ENCODE measurements around the gene CMSS1. TPM values are rescaled to one million over a fixed set of nuclear protein-coding genes. Genes with fewer than 3 reads are reported as not detected.

CMSS1 gene
- total RNA-seq, 1 donor from 2014 or later: 17.3 TPM

DNA sequence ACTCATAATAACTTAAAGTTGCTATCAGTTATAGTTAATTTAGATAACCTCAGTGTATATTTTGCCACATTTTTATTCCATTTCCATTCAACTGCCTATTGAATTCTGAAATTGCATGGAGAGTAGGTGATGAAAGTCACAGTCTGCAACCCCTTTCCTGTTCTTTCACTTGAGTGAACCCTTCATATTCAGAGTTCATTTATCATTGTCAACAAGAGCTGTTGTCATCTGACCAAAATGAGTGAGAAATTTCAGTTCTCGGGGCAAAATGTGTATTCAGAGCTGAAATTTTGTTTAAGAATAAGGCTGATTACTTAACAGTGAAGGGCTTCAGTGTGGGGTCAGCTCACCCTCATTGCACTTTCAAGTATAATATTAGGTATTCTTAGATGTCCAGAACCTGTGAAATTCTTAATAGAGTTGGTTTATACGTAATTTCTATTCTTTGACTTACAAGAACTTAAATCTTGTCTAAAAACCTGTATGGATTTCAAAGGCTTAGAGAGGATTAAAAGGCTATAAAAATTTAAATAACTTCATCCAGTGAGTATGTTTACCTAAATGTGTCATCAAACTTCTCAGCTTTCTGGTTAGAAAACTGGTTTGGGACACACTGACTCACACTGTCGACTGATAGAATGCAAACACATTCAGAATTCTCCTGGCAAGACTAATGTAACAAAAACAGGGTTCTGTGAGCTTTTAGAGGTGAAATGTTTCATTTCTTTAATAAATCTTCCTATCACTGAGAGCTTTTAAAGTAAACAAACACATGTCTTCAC is 92.2 kb downstream of the CMSS1 start:
- Histone ChIP-seq H3K36me3 (no peaks in the 10 kb centered on the region), H3K9me3 (no peaks in the 10 kb centered on the region), H3K27ac (no peak overlapping the region), H3K4me3 (no peak overlapping the region), H3K4me1 (no peaks in the 10 kb centered on the region), H3K27me3 (ENCODE audit: low read depth) (no peaks in the 10 kb centered on the region)
- TF ChIP-seq, protein P1, sequence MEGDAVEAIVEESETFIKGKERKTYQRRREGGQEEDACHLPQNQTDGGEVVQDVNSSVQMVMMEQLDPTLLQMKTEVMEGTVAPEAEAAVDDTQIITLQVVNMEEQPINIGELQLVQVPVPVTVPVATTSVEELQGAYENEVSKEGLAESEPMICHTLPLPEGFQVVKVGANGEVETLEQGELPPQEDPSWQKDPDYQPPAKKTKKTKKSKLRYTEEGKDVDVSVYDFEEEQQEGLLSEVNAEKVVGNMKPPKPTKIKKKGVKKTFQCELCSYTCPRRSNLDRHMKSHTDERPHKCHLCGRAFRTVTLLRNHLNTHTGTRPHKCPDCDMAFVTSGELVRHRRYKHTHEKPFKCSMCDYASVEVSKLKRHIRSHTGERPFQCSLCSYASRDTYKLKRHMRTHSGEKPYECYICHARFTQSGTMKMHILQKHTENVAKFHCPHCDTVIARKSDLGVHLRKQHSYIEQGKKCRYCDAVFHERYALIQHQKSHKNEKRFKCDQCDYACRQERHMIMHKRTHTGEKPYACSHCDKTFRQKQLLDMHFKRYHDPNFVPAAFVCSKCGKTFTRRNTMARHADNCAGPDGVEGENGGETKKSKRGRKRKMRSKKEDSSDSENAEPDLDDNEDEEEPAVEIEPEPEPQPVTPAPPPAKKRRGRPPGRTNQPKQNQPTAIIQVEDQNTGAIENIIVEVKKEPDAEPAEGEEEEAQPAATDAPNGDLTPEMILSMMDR (IDR thresholded peaks at IDR 0.05): no peak
- intact Hi-C loops (cut with DNase I): no loop called here
- ATAC-seq (no peak), DNase-seq (no peak)

DNA sequence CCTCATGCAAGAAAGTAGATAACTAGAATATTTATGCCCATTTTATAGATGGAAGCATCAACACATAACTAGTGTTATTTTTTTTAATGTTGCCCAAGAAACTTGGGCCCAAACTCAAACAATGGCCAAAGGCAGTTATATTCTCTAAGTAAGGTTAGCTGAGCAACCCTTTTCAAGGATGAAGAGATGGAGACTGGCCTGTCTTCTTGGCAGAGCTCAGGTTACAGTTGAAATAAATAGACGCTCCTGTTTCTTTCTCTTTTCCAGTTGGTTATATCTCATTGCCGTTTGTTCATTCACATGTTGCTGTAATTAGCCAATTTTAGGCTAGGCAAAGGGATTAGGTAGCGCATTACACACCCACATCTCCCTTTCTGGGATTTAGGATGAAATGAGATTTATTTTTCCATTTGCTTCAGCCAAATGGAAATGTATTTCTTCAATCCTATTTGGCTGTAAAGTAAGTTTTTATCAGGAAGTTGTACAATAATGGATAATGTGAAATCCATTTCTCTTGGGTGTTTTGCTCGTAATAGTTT is 93.2 kb downstream of the CMSS1 start:
- H3K36me3 ChIP-seq: no peaks in the 10 kb centered on the region
- no peak overlapping the region for H3K27ac ChIP-seq
- no peaks in the 10 kb centered on the region for H3K4me1 ChIP-seq
- DNase-seq (no peak), ATAC-seq (no peak)
- TF ChIP-seq, protein P1 (IDR thresholded peaks at IDR 0.05): no peak
- intact Hi-C loops (cut with DNase I): no loop called here
- no peaks in the 10 kb centered on the region for H3K27me3 ChIP-seq (ENCODE audit: low read depth)
- no peak overlapping the region for H3K4me3 ChIP-seq
- H3K9me3 ChIP-seq: no peaks in the 10 kb centered on the region

DNA sequence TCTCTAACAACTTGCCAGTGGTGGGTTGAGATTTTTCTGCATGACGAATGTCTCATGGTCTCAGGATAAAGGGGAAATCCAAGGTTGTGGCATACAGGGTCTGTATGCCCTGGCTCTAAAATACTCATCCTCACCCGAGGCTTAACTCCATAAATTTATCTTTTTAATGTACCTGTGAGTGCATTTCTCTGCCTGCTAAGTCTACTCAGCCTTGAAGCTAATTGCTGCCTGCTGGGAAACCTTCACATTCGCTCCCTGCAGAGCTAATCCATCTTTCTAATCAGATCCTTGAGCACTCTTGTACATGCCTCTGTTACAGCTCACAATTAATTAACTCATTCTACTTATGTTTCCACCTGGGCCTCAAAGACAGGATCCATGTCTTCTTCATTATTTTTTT is 93.8 kb downstream of the CMSS1 start:
- intact Hi-C loops (cut with DNase I): no loop called here
- Histone ChIP-seq H3K9me3 (no peaks in the 10 kb centered on the region), H3K4me3 (no peak overlapping the region), H3K27ac (no peak overlapping the region), H3K4me1 (no peaks in the 10 kb centered on the region), H3K27me3 (ENCODE audit: low read depth) (no peaks in the 10 kb centered on the region), H3K36me3 (no peaks in the 10 kb centered on the region)
- DNase-seq: no peak
- ATAC-seq: no peak
- TF ChIP-seq, protein P1 (IDR thresholded peaks at IDR 0.05): no peak

DNA sequence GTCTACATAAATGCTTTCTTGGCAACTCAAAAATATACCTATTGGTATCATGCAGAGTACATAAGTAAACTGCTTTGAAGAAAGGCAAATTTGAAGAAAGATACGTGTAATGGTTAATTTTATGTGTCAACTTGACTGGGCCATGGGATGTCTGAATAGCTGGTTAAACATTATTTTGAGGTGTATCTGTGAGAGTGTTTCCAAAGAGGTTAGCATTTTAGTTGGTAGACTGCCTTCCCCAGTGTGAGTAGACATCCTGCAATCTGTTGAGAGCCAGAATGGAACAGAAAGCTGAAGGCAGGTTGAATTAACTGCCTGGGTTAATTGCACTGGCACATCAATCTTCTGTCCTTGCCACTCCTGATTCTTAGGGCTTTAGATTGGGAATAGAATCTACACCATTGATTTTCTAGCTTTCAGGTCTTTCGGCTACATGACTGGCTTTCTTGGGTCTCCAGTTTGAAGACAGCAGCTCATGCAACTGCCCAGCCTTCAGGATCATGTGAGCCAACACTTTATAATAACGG is 98.3 kb downstream of the CMSS1 start:
- intact Hi-C loops (cut with DNase I): no loop called here
- DNase-seq (no peak), ATAC-seq (no peak)
- H3K27ac ChIP-seq: no peak overlapping the region
- TF ChIP-seq, protein P1 (IDR thresholded peaks at IDR 0.05): no peak
- H3K27me3 ChIP-seq (ENCODE audit: low read depth): no peaks in the 10 kb centered on the region
- peaks cover 22% of the 10 kb centered on the region for H3K4me1 ChIP-seq
- no peaks in the 10 kb centered on the region for H3K36me3 ChIP-seq
- H3K9me3 ChIP-seq: no peaks in the 10 kb centered on the region
- H3K4me3 ChIP-seq: no peak overlapping the region

DNA sequence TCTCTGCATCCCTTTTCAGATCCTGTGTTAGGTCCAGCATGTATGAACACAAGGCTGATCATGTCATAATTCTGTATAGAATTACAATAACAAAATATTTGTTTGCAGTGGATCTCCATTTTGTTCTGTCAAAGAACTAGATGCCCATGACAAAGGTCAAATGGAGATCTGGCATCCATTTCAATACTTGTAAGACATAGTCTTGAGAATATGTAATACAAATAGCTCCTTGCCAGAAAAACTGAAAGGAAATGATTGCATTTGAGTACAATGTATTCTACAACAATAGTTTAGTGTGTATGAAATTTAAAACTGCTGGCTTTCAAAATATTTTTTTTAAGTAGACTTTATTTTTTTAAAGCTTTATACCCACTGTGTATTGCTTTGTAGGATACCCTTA is 101.1 kb downstream of the CMSS1 start:
- DNase-seq (no peak), ATAC-seq (no peak)
- peaks cover 28% of the 10 kb centered on the region for H3K4me1 ChIP-seq
- no peaks in the 10 kb centered on the region for H3K36me3 ChIP-seq
- H3K27ac ChIP-seq: no peak overlapping the region
- intact Hi-C loops (cut with DNase I): no loop called here
- no peak overlapping the region for H3K4me3 ChIP-seq
- TF ChIP-seq, protein P1 (IDR thresholded peaks at IDR 0.05): no peak
- no peaks in the 10 kb centered on the region for H3K9me3 ChIP-seq
- H3K27me3 ChIP-seq (ENCODE audit: low read depth): no peaks in the 10 kb centered on the region

Data from lower lobe of right lung (tissue), 2 donors.